NCI-H1417 (cell line): ENCODE results near the gene DNM2.
A peak's percentile ranks its signal among the peaks of the same experiment; 100 is the strongest.
"Not testable (repeated sequence)": the region's sequence is repeated elsewhere in the genome, so short reads cannot be mapped to it uniquely, and the experiment has no call there.

Source experiments
- DNase-seq, 3 experiments: peaks; one replicate each; lab custom pipeline; 2025; lab: John Stamatoyannopoulos, UW

DNM2 gene

DNA sequence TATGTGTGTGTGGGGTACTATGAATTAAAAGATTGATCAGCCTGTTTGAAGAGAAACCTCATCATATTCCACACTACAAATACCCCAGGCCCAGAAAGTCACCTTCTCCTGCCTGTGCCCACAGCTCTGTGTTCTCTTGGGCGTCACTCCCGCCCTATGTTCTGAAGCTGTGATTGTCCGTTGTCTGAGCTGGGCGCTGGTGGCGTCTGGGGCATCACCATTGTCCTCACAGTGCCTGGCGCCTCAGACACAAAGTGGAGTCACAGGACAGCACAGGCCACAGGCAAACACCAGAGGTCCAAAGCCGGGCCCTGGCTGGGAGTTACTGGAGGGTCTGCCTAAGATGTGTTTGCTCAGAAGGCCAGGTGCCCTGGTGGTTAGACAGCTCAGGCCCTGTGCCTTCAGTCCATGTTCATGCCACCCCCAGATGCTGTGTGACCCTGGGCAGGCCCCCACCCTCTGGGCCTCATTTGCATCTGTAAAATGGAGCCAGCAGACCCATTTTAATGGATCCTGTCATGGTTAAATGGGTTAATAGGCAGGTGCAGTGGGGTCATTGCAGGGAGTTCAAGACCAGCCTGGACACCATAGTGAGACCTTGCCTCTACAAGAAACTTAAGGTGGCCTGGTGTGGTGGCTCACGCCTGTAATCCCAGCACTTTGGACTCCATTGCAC, 34.5 kb downstream of the DNM2 start:
- no peak for DNase-seq

GRCh38 chr19:10752913-10753704, 35.2 kb downstream of the DNM2 start:
- DNase-seq = no peak

DNA sequence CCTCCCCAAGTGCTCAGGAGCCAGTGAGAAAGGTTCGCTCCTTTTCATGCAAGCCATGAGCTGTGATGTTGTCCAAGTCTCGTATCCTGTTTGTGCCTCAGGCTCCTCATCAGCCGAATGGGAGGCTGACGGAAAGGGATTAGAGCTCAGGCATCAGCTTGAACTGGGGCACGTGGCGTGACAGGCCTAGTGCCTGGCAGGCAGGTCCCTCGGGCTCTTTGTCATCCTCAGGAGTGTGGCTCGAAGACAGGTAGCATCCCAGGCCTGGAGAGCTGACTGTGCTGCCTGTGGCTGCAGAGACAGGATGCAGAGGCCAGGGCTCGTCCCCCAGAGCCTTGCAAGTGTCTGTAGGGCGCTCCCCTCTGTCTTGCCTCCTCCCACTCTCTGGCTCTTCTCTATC, 38.5 kb downstream of the DNM2 start:
- DNase-seq = no peak

GRCh38 chr19:10756791-10757190, 38.9 kb downstream of the DNM2 start:
- DNase-seq = no peak

DNA sequence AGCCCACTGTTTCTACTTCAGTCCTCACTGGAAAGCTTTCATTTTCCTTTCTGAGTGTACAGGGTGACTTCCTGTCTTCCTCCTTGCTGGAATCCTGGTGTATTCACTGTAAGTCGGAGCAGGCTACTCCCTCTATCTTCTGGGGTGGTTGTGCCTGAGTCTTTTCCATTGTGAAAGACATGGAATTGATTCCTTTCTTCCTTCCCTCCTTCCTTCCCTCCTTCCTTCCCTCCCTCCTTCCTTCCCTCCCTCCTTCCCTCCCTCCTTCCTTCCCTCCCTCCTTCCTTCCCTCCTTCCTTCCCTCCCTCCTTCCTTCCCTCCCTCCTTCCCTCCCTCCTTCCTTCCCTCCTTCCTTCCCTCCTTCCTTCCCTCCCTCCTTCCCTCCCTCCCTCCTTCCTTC, 40.2 kb downstream of the DNM2 start:
- not testable (repeated sequence) for DNase-seq

GRCh38 chr19:10758978-10759377, 41.1 kb downstream of the DNM2 start:
- no peak for DNase-seq

DNA sequence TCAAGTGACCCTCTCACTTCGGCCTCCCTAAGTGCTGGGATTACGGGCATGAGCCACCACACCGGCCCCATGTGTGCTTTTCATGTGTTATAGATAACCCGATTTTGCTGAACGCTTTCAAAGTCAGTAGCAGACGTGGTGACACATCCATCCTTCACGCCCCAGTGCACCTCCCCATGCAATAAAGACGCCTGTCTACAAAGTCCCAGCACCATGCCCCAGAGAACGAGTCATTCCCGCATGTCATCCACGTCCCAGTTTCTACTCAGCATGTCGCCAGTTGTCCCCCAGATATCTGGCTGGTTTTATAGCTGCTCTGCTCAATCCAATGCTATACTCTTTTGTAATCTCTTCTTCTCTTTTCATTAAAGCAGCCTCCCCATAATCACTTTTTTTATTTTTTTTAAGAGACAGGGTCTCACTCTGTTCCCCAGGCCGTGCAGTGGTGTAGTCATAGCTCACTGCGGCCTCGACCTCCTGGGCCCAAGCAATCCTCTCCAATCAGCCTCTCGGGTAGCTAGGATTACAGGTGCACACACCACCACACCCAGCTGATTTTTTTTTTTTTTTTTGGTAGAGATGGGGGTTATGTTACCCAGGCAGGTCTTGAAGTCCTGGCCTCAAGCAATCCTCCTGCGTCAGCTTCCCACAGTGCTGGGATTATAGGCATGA, 42.5 kb downstream of the DNM2 start:
- no peak for DNase-seq

GRCh38 chr19:10761443-10762250, 43.8 kb downstream of the DNM2 start:
- no peak for DNase-seq

- no peak for DNase-seq
Observed at GRCh38 chr19:10762656-10763055, 44.8 kb downstream of the DNM2 start.

DNA sequence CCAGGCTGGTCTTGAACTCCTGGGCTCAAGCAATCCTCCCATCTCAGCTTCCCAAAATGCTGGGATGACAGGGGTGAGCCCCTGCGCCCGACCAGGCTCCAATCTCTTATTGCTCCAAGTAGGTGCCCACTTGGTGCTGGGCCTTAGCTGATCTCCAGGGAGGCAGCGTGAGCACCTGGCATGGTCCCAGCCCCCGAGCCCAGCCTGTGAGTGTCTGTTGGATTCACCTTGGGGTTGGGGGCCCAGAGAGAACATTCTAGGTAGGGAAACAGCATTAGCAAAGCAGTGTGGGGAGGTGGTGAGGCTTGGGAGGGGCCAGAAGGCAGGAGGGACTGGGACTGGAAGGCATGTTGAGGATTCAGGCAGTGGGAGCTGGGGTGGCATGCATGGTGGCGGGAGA, 45.5 kb downstream of the DNM2 start:
- no peak for DNase-seq

DNA sequence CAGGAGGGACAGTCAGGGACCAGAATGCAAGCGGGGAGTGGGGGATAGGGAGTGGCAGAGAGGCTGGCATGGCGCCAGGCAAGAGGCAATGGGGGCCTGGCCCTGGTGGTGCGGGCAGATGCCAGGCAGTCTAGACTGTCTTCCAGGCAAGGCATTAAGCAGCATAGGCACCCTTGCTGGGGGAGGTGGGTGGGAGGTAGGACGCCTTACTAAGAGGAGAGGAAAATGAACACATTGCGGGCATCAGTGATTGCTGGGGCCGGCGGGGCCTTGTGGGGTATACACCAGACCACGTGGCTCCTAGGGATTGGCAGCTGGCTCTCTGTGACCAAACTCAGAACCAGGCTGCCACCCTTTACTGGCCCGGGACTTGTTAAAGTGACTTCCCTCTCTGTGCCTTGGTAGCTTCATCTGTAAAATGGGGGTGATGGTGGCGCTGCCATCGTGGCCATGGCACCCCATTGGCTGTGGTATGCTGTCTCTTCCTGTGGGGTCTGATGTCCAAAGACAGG, 46.0 kb downstream of the DNM2 start:
- no peak for DNase-seq

- DNase-seq = no peak
Observed at GRCh38 chr19:10764340-10764894, 46.5 kb downstream of the DNM2 start.

GRCh38 chr19:10766049-10766623, 48.3 kb downstream of the DNM2 start:
- DNase-seq = no peak

DNA sequence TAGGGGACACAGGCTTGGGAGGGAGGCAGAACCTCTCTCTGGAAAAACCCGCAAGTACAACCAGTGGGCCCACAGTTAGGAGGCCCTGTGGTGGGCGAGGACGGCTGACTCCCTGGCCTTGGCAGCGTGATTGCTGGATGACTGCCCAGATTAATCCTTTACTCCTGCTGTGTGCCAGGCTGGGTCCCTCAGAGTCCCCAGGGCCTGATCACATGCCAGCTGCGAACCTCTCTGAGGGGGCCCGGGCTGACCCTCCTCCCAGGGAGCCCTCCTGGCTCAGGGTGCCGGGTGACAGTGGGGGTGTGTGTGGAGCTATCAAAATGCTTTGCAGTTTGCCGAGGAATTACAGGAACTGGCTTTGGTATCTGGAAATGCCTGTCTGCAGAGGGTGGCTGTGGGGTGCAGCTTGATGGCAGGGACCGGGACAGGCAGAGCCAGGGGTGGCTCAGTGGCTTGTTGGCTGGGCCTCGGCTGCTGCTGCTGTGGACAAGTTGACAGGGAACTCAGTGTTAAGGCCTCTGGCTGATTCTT, 48.9 kb downstream of the DNM2 start:
- DNase-seq = no peak

DNA sequence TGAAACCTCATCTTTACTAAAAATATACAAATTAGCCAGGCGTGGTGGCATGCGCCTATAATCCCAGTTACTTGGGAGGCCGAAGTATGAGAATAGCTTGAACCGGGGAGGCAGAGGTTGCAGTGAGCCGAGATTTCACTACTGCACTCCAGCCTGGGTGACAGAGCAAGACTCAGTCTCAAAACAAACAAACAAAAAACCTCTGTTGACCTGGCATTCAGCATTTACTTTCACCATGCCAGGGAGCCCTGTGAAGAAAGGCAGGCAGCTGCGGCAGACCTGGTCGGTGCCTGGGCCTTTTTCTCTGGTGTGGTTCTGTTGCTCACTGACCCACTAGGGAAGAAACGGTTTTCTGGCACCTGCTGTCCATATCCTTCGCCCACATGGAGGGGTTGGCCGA, 49.8 kb downstream of the DNM2 start:
- no peak for DNase-seq

GRCh38 chr19:10768369-10768768, 50.5 kb downstream of the DNM2 start:
- no peak for DNase-seq

- no peak for DNase-seq
Observed at GRCh38 chr19:10768936-10769335, 51.1 kb downstream of the DNM2 start.

DNA sequence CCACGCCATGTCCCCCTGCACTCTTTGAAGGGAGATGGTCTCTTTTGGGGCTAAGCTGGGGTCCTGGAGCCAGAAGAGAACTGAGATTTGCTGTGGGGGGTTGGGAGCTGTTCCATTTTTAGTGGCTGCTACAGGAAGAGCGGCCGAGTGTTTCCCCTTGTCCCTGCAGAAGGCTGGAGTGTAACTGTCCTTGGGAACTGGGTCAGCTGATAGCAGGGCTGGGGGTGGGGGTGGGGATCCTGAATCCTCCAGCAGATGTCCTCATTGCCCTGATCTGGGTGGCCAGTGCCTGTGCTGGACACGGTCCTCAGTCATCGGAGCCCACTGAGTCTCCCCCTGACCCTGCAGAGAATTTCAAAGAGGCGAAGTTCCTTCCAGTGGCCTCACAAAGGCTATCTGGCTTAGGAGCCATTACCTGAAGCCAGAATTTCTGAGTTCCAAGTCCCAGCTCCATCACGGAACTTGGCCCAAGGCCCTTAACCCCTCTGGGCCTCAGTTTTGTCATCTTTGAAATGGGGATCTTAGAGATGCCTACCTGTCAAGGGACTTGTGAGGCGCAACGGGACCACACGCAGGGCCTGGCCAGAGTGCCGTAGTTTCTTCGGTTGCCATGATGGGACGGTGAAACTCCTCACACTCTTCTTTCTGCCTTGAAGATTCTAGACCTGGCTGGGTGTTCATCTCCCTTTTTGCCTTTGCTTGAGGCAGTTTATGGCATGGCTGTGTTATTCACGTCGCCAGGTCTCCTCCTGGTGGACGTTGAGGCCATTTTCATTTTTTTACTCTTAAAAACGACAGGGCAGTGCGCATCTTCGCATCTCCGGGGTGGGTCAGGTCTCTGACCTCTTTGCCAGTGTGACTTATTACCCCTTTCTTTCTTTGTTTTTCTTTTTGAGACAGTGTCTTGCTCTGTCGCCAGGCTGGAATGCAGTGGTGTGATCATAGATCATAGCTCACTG, 51.9 kb downstream of the DNM2 start:
- DNase-seq = peak in 1 of 3 experiments; percentile 26

DNA sequence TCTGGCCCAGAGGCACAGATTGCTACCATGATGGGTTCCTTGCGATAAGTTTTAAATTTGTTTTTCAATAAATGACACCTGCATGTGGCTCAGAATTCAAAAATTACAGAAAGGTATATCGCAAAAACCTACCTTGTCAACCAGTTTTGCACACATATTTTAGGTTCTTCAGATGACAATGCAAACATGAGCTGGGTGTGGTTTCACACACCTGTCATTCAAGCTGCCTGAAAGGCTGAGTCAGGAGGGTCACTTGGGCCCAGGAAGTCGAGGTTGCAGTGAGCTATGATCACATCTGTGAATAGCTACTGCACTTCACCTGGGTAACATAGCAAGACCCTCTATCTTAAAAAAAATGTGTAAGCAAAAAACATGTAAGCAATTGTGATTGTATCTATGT, 56.1 kb downstream of the DNM2 start:
- DNase-seq = no peak

DNA sequence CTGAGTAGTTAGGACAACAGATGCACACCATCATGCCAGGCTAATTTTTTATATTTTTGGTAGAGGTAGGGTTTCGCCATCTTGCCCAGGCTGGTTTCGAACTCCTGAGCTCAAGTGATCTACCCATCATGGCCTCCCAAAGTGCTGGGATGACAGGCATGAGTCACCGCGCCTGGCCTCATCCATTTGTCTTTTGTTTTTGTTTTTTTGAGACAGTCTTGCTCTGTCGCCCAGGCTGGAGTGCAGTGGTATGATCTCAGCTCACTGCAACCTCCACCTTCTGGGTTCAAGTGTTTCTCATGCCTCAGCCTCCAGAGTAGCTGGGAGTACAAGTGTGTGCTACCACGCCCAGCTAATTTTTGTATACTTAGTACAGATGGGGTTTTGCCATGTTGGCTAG, 57.0 kb downstream of the DNM2 start:
- no peak for DNase-seq
